GM06990 (cell line): ENCODE results near the gene TXNL1.
"Not testable (repeated sequence)": the region's sequence is repeated elsewhere in the genome, so short reads cannot be mapped to it uniquely, and the experiment has no call there.

Experiments used
- DNase-seq: peaks from one replicate; pipeline ENCODE4 v3.0.0-alpha.2; 2011; ENCODE audit not compliant: insufficient read length; ENCODE audit errors: extremely low read depth
- H3K27me3 ChIP-seq: replicated peaks from 2 replicates; pipeline ENCODE4 v1.6.0; 2011; ENCODE audit warnings: low read length; ENCODE audit not compliant: control insufficient read depth, insufficient read depth
- H3K36me3 ChIP-seq: 2 replicates; pipeline ENCODE4 v1.5.1; 2011; ENCODE audit warnings: low read length; ENCODE audit not compliant: control insufficient read depth, insufficient read depth
- H3K4me3 ChIP-seq: replicated peaks from 2 replicates; pipeline ENCODE4 v1.5.1; 2011; ENCODE audit warnings: low read depth, mild to moderate bottlenecking, control low read depth, low read length
- TF ChIP-seq, protein P1 (sequence below): IDR thresholded peaks from 2 replicates; pipeline ENCODE4 v1.5.1; 2011; ENCODE audit warnings: low read length, control low read depth, mild to moderate bottlenecking, inconsistent platforms; ENCODE audit not compliant: insufficient read depth, poor library complexity, severe bottlenecking

Gene TXNL1

DNA sequence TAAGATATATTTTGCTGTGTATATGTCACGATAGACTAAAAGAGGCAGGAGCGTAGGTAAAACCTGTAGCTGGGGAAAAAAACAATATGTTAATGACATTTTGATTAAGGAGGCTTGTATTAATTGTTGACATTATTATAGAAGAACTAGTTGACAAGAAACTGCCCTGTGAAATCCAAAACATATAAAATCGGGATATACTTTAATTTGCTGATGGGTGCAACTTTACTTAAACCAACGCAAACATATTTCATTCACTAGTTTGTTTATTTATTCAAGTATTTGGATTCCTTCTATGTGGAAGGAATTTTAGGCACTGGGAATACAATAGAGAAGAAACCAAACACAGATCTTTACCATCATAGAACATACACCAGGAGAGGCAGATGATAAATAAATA lies 20.7 kb upstream of the TXNL1 start:
- TF ChIP-seq, protein P1, sequence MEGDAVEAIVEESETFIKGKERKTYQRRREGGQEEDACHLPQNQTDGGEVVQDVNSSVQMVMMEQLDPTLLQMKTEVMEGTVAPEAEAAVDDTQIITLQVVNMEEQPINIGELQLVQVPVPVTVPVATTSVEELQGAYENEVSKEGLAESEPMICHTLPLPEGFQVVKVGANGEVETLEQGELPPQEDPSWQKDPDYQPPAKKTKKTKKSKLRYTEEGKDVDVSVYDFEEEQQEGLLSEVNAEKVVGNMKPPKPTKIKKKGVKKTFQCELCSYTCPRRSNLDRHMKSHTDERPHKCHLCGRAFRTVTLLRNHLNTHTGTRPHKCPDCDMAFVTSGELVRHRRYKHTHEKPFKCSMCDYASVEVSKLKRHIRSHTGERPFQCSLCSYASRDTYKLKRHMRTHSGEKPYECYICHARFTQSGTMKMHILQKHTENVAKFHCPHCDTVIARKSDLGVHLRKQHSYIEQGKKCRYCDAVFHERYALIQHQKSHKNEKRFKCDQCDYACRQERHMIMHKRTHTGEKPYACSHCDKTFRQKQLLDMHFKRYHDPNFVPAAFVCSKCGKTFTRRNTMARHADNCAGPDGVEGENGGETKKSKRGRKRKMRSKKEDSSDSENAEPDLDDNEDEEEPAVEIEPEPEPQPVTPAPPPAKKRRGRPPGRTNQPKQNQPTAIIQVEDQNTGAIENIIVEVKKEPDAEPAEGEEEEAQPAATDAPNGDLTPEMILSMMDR: no peak
- no peaks in the 10 kb centered on the region for H3K36me3 ChIP-seq
- no peaks in the 10 kb centered on the region for H3K27me3 ChIP-seq
- no peak for DNase-seq
- H3K4me3 ChIP-seq: no peak overlapping the region

DNA sequence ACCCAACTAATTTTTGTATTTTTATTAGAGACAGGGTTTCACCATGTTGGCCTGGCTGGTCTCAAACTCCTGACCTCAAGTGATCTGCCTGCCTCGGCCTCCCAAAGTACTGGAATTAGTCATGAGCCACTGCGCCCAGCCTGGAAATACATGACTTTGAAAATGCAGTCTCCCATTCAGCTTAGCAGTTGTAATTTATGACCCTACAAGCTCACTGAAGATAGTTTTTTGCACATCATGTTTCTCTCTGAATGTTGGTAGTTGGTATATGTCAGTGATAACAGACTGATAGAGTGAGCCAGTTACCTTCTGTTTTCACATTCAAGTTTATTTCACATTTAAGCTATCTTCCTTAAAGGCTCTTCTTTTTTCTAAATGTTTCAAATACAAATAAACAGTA lies 19.9 kb upstream of the TXNL1 start:
- no peaks in the 10 kb centered on the region for H3K36me3 ChIP-seq
- H3K27me3 ChIP-seq: no peaks in the 10 kb centered on the region
- TF ChIP-seq, protein P1: no peak
- no peak for DNase-seq
- H3K4me3 ChIP-seq: no peak overlapping the region

DNA sequence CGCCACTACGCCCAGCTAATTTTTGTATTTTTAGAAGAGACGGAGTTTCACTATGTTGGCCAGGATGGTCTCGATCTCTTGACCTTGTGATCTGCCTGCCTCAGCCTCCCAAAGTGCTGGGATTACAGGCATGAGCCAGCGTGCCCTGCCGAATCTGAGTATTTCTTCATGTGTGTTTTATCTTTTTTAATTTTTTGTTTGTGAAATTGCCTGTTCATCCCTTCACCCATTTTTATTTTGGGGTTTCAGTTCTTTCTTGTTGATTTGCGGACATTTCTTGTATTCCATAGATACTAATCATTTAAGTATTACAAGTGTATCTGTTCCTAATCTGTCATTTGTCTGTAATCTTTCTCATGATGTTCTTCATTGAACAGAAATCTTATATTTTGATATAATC lies 15.9 kb upstream of the TXNL1 start:
- H3K4me3 ChIP-seq, H3K27me3 ChIP-seq, DNase-seq, H3K36me3 ChIP-seq: not testable (repeated sequence)

DNA sequence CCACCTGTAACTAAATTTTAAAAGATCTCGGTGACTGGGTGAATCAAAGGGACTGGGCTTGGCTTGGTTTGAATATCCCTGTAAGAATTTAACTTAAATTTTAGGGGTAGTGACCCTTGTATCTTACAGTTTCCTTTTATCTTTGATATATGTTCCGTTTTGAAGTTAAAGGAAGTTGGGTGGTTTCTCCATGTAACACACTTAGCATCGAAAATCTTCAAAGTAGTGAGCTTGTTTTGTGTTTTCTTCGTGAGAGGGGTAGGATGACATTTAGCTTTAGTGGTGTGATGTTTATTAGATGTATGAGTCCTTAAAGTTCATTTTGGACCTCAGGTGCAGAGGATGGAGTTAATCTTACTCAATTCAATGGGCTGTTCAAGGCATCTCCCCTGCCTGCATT lies 14.4 kb upstream of the TXNL1 start:
- TF ChIP-seq, protein P1: no peak
- DNase-seq: no peak
- Histone ChIP-seq H3K36me3 (no peaks in the 10 kb centered on the region), H3K4me3 (no peak overlapping the region), H3K27me3 (no peaks in the 10 kb centered on the region)

DNA sequence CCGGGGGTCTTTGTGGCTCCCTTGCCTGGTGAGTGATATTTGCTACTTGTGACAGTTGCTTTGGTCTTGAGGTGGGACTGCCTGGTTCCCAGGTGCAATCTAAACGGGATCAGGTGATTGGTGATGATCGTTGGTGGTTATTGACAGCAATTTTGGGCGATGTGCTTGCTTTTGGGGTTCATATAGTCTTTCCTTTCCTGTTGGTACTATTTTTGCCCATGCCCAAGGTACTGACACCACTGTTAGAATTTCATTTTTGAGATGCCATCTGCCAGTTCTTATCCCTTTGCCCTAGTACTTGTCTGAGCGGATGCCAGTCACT lies 13.3 kb upstream of the TXNL1 start:
- DNase-seq: no peak
- H3K27me3 ChIP-seq: no peaks in the 10 kb centered on the region
- H3K36me3 ChIP-seq: no peaks in the 10 kb centered on the region
- peak overlapping the region; percentile 95 for H3K4me3 ChIP-seq
- TF ChIP-seq, protein P1: no peak

DNA sequence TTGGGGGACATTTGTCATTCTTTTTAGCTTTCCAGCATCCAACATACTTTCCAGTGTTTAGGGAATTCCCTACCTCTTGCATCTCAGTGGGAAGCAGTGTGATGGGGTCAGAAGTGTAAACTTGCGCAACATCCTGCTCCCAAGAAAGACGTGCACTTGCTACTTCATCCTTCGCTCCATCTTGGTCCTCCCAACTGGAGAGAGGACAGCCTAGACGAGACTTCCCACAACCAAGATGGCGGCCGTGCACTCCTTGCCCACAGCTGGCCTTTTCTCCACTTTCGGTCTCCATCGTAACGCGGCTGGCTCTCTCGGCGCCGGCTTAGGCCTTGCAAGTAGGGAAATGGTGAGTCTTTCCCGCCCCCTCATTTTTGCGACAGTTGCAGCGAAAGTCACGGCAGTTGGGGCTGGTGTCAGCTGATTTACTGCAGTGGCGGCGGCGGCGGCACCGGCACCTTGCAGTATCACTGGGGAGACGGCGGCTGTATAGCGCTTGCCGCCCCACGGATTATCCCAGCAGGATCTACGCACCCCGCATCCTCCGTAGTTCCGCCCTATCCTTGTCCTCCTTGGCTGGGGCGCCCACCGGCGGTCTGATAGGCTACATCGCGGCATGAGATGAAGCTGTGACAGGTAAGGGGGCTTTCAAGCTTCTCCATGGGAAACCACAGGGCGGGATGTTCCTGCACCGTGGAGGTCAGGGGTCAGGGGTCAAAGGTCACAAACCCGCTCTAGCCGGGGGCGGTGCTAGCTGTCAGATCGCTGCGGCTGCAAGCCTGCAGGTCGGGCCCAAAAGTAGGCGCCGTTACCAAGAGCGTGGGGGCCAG lies 12.8 kb upstream of the TXNL1 start, which contains the start of gene WDR7:
Gene WDR7 (plus strand): TSS at position 416 of the 827 bp plus-strand sequence. CDS start 21,157 bp downstream, outside the sequence.
- peak within 1 kb of the TSS; percentile 95 for H3K4me3 ChIP-seq
- H3K27me3 ChIP-seq: no peaks in the 10 kb centered on the region

More for the DNA sequence above, 12.8 kb upstream of the TXNL1 start, which contains the start of gene WDR7:
- TF ChIP-seq, protein P1: no peak
- no peaks in the 10 kb centered on the region for H3K36me3 ChIP-seq
- peak; percentile 90 for DNase-seq
